ENCODE data around the gene NAMPT.

NAMPT gene

DNA sequence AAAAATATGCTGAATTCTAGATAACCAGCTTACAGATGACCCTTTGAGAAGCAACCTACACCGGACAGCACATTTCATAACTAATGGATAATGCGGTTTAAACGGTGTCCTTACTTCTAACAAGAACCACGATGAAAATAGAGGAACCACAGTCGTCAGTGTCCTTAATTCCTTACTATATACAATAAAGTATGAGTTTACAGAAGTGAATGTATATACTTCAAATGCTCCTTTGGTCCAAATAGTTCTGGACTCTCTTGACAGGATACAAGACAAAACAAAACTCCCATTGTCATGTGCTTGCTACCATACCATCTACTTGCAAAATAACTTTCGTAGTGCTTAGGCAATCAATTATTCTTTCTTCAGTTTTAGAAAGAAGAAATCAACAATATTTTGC lies 2.4 kb downstream of the NAMPT start:
- FAIRE-seq: no peak
- no peak for DNase-seq (ENCODE audit: insufficient read length)
- TF ChIP-seq TAF1 (IDR thresholded peaks at IDR 0.05; ENCODE audit: borderline replicate concordance, low read depth, low read length) (no peak), POLR2A (IDR thresholded peaks at IDR 0.05; ENCODE audit: low read depth, low read length) (no peak), POLR2AphosphoS5 (IDR thresholded peaks at IDR 0.05; ENCODE audit: low read depth, low read length) (no peak)

DNA sequence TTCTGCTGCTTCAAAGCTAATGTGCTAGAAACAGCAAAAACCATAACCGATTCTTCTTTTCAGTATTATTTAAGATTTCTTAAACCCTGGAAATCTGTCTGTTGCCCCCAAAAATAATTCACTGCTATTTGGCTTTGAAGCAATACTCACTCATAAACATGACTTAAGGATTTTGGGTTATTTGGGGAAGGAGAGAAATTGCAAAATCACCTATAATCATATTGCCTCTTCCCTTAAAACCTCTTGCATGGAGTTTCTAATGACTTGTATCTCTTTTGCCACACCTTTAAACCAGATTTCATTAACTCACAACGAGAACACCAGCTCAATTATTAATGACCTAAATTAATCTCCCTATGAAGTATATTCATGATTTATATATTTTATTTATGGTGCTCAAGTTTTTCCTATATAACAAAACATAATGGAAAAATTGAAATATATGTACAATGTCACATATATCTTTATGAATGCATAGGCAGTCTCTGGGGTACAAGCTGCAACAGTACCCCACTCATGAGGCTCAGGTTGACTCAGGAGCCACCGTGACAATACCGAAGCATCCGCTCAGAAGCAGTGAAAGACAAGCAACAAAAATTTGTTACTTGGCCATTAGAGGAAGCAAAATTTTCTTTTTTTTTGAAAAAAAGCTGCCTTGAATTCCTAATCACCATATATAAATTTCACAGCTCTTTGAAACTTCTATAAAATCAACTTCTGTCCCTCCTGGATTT lies 3.0 kb downstream of the NAMPT start:
- no peak for FAIRE-seq
- DNase-seq (ENCODE audit: insufficient read length): no peak
- TF ChIP-seq POLR2AphosphoS5 (IDR thresholded peaks at IDR 0.05; ENCODE audit: low read depth, low read length): no peak
- no peak for TF ChIP-seq POLR2A (IDR thresholded peaks at IDR 0.05; ENCODE audit: low read depth, low read length)

DNA sequence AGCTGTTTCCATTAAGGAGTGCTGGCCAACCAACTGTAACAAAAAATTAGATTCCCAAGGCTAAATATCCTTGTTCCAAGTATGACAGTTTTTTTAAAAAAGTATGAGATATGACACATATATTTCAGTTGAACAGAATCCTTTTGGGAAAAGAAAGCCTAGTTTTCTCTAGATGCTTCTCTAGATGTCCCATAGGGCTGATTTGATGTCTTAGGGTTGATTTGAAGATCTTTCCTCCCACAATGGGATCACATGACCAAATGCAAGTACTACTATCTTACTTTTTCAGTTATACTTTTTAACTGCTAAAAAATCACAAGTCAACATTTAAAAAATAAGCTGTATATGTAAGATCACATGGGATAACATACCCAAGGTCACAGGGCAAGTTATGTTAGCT lies 3.7 kb downstream of the NAMPT start:
- no peak for DNase-seq (ENCODE audit: insufficient read length)
- no peak for FAIRE-seq

DNA sequence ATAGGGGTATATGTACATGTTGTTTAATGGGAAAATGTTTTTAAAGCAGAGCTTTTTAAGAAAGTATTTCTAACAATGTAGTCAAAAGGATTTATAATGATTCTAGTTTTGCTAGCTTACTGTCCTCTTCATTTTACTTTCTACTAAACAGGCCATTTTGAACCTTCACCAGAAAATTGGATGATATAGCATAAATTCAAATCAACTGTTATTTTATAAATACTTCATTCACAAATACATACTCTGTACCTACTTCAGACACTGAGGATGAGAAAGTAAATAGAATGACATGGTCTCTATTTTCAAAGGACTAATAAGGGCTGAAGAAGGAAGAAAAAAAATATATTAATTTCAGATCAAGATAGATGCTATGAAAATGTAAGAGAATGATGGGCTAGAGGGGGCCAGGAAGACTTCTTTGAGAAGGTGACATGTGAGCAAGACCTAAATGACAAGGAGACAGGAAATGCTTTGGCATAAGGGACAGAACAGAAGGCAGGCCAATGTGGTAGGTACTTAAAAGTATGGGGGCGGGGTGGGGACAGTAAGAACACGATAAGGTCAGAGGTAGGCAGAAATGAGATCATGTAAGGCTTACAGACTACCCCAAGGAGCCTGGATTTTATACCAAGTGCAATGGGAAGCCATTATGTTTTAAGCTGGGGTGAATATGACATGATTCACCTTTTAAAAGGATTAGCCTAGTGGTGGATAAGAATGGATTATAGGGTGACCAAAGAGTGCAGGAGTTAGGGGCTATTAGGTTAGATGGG lies 5.2 kb downstream of the NAMPT start:
- DNase-seq (ENCODE audit: insufficient read length) (no peak), FAIRE-seq (peak; percentile 40)
- TF ChIP-seq POLR2AphosphoS5 (IDR thresholded peaks at IDR 0.05; ENCODE audit: low read depth, low read length) (no peak), TAF1 (IDR thresholded peaks at IDR 0.05; ENCODE audit: borderline replicate concordance, low read depth, low read length) (no peak), POLR2A (IDR thresholded peaks at IDR 0.05; ENCODE audit: low read depth, low read length) (peak; percentile 31; the same call in 1 of the 2 replicates)

More for the DNA sequence above, 3.7 kb downstream of the NAMPT start:
- TF ChIP-seq TAF1 (IDR thresholded peaks at IDR 0.05; ENCODE audit: borderline replicate concordance, low read depth, low read length) (no peak), POLR2A (IDR thresholded peaks at IDR 0.05; ENCODE audit: low read depth, low read length) (no peak), POLR2AphosphoS5 (IDR thresholded peaks at IDR 0.05; ENCODE audit: low read depth, low read length) (no peak)

DNA sequence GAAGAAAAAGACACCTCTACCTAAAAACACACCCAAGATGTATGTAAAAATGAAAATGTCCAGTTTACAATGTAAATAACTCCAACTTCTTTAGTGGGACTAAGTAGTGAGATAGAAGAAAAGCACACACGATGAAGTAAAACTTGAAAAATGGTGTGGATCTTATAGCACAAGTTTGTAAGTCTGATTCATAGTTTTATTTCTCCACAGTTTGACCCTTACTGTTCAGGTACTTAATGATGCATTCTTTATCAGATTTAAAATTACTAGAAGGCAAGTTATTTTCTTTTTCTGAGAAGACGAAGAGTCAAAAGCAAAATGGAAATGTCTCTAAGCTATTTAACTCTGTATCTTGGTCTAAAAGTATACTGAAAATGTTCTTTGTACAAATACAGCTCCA lies 6.1 kb downstream of the NAMPT start:
- FAIRE-seq (no peak), DNase-seq (ENCODE audit: insufficient read length) (no peak)
- no peak for TF ChIP-seq POLR2A (IDR thresholded peaks at IDR 0.05; ENCODE audit: low read depth, low read length)

DNA sequence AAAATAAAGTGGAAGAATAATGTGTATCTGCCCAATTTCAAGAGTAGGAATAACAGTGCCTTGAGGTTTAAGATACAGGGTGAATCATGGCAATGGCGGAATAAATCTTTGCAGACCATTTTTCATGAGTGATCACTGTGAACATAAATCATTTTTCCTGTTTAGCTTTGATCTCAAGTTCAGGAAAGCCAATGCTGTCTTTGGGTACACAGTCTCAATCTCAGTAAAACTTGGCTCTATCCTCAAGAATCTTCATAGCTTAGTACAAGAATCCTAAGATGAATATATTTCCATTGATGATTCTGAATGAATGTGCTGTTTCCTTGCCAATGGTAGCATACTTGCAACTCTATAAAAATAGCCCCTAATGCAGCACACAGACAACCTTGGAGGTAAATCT lies 6.8 kb downstream of the NAMPT start:
- FAIRE-seq (no peak), DNase-seq (ENCODE audit: insufficient read length) (no peak)
- TF ChIP-seq POLR2AphosphoS5 (IDR thresholded peaks at IDR 0.05; ENCODE audit: low read depth, low read length) (no peak), POLR2A (IDR thresholded peaks at IDR 0.05; ENCODE audit: low read depth, low read length) (no peak), TAF1 (IDR thresholded peaks at IDR 0.05; ENCODE audit: borderline replicate concordance, low read depth, low read length) (no peak)

DNA sequence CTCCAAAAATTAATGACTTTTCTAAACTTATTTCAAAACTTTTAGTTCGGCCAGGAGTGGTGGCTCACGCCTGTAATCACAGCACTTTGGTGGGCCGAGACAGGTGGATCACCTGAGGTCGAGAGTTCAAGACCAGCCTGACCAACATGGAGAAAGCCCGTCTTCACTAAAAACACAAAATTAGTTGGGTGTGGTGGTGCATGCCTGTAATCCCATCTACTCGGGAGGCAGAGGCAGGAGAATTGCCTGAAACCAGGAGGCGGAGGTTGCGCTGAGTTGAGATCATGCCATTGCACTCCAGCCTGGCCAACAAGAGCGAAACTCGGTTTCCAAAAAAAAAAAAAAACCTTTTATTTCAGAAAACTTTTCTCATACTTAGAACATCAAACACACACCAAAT lies 8.3 kb downstream of the NAMPT start:
- DNase-seq (ENCODE audit: insufficient read length) (no peak), FAIRE-seq (no peak)
- TF ChIP-seq POLR2AphosphoS5 (IDR thresholded peaks at IDR 0.05; ENCODE audit: low read depth, low read length): no peak
- TF ChIP-seq TAF1 (IDR thresholded peaks at IDR 0.05; ENCODE audit: borderline replicate concordance, low read depth, low read length): no peak
- no peak for TF ChIP-seq POLR2A (IDR thresholded peaks at IDR 0.05; ENCODE audit: low read depth, low read length)

DNA sequence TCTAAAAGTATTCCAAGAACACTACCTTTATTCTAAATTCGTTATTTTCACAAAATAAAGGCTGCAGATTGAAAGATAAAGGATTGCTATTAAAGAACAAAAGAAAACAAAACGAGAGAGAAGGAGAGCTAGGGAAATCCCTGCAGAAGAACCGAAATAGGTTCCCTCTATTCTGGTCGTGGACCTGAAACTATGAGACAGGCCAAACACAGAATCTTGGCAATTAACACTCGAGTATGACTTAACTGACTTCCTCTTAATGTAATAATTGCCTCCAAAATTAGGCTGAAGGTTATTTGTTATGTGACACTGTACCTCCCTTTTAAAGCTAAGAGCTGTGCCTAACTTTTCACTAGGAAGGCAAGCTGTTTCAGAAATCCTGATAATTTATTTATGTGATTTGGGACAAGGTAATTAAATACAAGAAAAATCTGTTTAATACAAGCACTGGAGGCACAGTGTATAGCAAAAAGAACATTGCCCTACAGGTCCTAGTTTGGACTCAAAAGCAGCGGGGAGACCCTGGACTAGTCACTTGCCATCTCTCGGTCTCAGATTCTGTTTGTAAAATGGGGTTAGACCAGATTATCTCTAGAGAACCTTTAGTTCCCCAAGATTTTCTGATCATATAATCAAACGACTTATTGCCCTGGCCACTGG lies 11.6 kb downstream of the NAMPT start:
- TF ChIP-seq TAF1 (IDR thresholded peaks at IDR 0.05; ENCODE audit: borderline replicate concordance, low read depth, low read length): no peak
- no peak for TF ChIP-seq POLR2A (IDR thresholded peaks at IDR 0.05; ENCODE audit: low read depth, low read length)
- no peak for TF ChIP-seq POLR2AphosphoS5 (IDR thresholded peaks at IDR 0.05; ENCODE audit: low read depth, low read length)
- DNase-seq (ENCODE audit: insufficient read length) (no peak), FAIRE-seq (peak; percentile 75)

DNA sequence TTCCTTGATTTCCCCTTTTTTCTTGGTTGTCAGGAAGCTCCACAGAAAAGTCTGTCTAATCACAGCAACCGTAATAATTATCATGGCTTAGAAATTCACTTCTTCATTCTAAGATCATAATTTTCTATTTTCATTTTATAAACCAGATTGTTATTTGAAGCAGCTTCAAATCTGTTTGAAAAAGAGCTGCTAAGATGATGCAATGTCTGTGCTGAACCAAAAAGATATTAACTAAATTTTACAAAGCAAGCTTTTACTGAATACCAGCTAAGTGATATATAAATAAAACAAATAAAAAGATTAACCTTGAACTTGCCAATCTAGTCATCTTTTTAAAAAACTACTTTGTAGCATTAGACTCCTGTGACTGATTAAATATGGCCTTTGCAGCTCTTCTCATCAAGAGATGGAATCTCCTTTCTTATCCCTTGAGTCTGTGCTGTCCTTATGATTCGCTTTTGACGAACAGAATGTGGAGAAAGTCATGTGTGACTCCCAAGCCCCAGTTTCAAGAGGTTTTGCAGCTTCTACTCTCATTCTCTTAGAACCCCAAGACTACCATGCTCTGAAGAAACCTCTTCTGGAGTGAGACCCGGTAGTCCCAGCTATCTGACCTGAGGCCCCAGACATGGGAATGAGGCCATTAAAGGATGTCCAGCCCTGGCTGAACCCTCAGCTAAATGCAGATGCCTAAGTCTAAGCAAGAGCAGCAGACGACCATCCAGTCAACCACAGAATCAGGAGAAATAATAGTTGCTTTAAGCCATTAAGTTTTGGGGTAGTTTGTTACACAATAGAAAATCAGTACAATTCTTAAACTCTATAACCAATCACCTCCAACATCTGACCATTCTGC lies 14.4 kb downstream of the NAMPT start:
- DNase-seq (ENCODE audit: insufficient read length): no peak
- FAIRE-seq: no peak
- TF ChIP-seq POLR2A (IDR thresholded peaks at IDR 0.05; ENCODE audit: low read depth, low read length) (0 out of 2 replicates have a peak, but pooled peaks have one; percentile 11), TAF1 (IDR thresholded peaks at IDR 0.05; ENCODE audit: borderline replicate concordance, low read depth, low read length) (no peak)

DNA sequence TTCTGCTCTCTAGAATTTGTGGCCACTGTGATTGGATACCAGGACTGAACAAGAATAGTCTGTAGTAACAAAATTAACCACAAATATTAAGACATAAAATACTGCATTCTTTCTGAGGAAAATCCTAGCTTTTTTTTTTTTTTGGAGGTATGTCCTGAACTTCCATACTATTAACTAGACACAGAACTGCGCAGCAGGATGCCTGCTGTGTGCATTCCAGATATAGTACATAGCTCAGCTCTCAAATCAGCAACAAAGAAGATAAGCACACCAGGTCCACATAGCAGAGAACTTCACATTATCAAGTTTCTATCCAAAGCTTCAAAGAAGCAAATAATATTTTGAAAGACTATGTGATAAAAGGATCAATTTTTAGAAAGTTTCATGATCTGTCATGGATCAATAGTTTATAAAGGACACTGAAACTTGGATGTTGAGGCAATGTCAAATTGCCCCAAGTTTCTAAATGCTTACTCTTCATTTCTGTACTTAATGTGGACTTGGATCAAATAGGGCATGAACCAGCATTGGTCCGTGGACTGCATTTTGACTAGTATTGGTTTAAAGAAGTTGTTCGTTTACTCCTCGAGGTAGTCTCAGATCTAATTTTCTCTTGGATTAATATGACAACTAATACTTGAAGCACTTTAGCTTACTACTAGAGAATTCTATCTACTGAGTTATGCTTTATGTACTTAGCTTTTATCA lies 15.4 kb downstream of the NAMPT start:
- DNase-seq (ENCODE audit: insufficient read length) (no peak), FAIRE-seq (no peak)
- TF ChIP-seq TAF1 (IDR thresholded peaks at IDR 0.05; ENCODE audit: borderline replicate concordance, low read depth, low read length): no peak
- TF ChIP-seq POLR2AphosphoS5 (IDR thresholded peaks at IDR 0.05; ENCODE audit: low read depth, low read length): no peak
- no peak for TF ChIP-seq POLR2A (IDR thresholded peaks at IDR 0.05; ENCODE audit: low read depth, low read length)
